GM21526 (cell line): ENCODE data around the gene SLC25A23.
"Not testable (repeated sequence)": the region's sequence is repeated elsewhere in the genome, so short reads cannot be mapped to it uniquely, and the experiment has no call there.

Experiments
- ATAC-seq: cut with Tn5 transposase; IDR thresholded peaks from one replicate; pipeline ENCODE4 v1.9.1; 2021; ENCODE audit warnings: moderate library complexity; ENCODE audit not compliant: unreplicated experiment, low FRiP score

Gene SLC25A23

DNA sequence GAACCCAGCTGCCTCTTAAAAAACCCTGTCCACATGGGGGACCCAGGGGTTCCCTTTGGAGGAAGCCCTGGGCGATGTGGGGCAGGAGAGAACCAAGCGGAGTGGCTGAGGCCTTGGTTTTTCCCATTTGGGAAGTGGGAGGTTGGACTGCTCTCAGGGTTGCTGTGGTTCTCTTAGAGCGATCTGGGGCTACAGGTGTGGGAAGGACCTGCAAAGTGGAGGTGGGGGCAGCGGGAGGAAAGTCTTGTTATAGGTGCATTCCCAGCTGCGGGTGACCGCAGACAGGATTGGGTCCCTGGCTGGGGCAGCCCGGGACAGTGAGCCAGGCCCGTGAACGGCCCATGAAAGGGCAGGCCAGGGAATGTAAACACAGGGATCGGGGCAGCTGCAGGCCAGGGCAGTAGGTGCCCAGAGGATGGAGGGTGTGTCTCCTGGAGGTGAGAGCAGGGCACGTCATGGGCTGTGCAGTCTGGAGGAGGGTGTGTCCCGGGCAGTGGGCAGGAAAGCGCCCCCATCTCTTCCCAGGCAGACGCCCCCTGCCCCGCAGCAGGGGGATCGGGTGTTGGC lies 814 bp downstream of the SLC25A23 start:
- no peak for ATAC-seq

DNA sequence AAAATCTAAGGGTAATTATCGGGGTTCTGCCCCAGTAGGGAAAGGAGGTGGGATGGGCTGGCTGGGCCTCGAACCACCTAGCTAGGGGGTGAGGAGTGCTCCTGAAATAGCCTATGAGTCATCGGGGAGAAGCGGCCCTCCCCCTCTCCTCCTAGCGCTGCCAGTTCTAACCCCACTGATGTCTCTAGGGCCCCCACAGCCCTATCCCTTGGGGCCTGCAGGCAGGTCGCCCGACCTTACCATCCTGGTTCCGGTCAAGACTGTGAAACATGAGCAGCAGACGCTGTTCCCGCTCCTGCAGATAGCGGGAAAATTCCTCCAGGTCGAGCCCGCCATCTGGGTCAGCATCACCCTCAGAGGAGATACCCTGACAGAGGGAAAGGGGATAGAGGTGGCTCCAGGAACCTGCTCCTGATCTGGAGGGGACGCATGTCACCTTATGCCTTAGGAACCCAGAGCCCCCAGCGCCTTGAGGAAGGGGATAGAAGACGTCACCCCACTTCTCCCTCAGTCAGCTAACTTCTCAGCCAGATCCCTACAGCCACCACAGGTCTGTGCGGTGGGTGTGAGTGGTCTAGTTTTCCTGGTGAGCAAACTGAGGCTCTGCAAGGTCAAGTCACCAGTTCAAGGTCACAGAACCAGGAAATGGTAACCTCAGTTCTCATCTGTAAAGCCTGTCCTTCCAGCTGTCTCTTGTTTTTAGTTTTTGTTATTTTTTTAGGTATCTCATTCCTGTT lies 1.5 kb downstream of the SLC25A23 start:
- ATAC-seq = no peak

DNA sequence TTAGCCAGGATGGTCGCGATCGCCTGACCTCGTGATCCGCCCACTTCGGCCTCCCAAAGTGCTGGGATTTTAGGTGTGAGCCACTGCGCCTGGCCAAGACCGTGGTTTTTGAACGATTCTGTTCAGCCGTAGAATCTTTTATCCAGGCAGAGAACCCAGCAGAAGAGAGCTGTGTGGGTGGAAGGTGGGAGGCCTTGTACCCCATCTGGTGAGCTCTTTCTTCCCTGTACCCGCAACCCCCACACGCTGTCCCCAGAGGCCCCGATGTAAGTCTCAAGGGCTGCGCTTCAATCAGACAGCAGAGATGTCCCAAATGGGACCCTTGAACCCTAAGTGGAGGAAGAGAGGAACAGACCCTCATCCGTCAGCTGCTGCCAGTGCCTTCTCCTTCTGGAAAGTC lies 3.7 kb downstream of the SLC25A23 start:
- no peak for ATAC-seq

- ATAC-seq = no peak
Measured at GRCh38 chr19:6453951-6454565, 5.5 kb downstream of the SLC25A23 start.

DNA sequence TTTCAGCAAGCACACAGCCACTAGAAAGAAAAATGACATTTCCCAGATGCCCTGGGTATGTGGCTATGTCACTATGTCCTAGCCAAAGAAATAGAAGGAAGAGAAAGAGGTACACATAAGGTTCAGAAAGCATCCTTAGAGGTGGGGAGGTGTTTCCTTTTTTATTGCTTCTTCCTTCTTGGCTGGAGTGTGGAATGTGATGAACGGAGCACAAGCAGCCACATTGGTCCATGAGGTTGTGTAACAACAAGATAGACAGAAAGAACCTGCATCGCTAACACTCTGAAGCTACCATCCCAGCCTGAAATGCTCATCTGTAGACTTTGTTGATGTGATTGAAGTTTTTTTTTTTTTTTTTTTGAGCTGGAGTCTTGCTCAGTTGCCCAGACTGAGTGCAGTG lies 6.7 kb downstream of the SLC25A23 start:
- no peak for ATAC-seq

- no peak for ATAC-seq
Measured at GRCh38 chr19:6452223-6452614, 7.4 kb downstream of the SLC25A23 start.

DNA sequence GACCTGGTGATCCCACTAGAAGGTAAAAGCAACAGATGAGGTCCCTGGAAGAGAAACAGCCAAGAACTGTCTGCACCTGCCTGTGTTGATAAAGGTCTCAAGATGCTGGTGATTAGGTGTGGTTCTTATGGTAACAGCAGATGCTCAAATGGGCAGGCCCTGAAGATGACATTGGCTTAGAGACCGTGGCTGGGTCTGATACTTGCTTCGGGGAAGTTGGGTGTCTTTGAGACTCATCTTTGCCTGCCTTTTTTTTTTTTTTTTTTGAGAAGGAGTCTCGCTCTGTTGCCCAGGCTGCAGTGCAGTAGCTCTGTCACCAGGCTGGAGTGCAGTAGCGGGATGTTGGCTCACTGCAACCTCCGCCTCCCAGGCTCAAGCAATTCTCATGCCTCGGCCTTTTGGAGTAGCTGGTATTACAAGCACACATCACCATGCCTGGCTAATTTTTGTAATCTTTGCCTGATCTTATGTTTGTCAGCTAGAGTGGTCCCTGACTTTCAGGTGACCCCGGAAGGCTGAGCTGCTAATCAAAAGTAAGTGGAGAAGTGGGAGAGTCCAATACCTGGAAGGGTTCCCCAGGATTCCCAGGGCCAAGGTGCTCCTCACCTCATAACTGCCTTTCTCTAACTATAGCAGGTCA lies 7.9 kb downstream of the SLC25A23 start:
- ATAC-seq = no peak

DNA sequence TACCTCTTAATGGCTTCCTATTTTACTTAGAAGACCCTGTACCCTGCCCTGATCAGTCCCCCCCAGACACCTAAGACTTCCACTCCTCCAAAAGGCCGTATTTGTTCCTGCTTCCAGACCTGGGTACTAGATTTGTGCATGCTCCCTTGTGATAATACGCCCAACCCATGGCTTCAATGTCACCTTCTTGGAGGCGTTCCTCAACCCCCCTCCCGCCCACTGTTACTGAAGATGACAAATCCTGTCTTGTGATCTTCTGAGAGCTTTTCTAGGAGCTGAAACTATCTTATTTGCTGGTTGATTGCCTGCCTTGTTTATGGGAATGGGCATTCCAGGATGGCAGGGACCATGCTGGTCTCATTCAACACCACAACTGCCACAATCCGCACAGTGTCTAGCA lies 9.4 kb downstream of the SLC25A23 start:
- ATAC-seq = no peak

DNA sequence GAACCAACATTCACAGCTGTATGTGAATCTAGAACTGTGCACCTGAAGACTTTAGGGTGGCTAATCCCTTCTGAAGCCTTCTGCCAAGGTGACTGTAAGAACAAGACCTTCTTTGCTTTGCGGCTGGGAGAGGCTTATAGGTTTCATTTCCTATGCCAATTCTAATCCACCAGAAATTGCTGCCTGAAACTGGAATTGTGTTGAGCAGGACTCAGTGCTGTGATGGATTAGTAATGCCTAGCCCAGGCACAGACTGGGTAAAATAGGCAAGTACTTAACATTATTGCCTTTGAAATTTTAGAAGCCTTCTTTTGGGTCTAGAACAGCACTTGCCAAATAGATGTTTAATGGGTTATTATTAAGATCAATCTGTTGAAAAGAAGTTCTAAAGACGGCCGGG lies 11.5 kb downstream of the SLC25A23 start:
- no peak for ATAC-seq

DNA sequence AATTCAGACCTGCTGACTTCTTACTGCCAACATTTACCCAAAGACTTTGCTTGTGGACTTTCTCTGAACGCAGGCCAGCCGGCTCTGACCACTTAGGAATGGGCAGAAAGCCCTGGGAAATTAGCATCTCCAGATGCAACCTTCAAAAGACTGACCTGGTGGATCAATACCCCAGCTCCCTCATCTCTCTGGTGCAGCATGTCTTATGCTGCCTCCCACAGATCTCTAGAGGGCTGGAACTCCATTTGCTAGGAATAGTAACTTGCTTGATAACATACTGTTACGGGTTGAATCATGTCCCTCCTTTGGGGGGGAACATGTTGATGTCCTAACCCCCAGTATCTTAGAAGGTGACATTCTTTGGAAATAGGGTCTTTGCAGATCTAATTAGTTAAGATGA lies 13.1 kb downstream of the SLC25A23 start:
- no peak for ATAC-seq

- no peak for ATAC-seq
Measured at GRCh38 chr19:6443986-6444385, 15.6 kb downstream of the SLC25A23 start.

- no peak for ATAC-seq
Measured at GRCh38 chr19:6442087-6442688, 17.4 kb downstream of the SLC25A23 start.

- ATAC-seq = no peak
Measured at GRCh38 chr19:6440905-6441304, 18.7 kb downstream of the SLC25A23 start.

DNA sequence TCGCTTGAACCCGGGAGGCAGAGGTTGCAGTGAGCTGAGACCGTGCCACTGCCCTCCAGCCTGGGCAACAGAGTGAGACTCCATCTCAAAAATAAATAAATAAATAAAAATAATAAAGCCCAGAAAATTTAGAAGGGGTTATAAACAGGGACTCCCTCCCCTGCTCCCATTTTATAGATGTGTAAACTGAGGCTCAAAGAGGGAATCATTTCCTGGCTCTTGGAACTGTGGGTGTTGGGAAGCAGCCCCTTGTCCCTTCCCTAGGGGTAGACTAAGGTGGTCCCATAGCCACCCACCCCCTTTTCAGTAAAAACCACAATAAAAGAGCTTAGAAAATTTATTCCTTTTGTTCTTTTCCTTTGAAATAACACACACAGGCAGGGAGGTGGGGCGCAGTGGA lies 19.8 kb downstream of the SLC25A23 start:
- ATAC-seq = no peak

DNA sequence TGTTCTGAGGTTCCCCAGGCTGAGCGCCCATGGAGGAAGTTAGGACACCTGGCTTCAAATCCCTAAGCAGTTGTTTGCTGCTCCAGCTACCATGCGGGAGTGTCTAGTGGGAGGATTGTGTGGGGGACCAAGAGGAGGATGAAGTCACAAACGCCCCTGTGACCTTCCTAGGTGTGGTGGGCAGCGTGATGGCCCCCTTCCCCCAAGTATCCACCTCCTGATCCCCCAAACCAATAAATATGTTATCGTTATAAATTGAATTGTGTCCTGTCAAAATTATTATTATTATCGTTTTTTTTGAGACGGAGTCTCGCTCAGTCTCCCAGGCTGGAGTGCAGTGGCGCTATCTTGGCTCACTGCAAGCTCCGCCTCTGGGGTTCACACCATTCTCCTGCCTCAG lies 25.9 kb downstream of the SLC25A23 start, which contains the start of gene SLC25A41:
Gene SLC25A41, minus strand, starts transcription at position 101 of the 400 bp plus-strand sequence. Its CDS starts 70 bp downstream, at position 31.
- ATAC-seq = no peak

DNA sequence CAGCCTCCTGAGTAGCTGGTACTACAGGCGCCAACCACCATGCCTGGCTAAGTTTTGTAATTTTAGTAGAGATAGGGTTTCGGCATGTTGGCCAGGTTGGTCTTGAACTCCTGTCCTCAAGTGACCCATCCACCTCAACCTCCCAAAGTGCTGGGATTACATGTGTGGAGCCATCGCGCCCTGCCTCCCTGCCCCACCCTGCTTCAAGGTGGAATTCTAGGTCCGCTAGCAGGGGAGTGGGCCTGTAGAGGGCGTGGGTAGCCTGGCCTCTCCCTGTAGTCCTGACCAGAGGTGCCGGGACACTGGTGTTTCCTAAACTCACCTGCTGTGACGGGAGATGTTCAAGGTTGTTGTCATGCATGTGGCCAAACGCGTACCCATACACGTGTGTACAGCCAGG lies 26.4 kb downstream of the SLC25A23 start:
- no peak for ATAC-seq

DNA sequence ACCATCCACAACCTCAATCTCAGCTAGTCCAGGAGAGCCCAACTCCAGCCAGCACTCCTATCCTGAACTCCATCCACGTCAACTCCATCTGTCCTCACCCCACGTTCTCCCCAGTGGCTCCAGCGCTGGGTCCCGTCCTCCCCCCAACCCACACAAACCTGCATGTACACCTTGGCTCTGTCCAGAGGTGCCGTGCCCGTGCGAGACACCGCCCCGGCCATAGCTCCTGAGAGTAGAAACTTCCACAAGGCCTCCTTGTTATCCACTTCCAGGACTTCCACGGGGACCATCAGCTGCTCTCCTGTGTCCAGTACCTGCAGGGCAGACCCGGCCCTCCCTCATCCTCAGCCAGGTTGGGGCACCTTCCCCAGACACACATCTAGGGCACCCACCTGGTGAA lies 27.7 kb downstream of the SLC25A23 start:
- no peak for ATAC-seq

GRCh38 chr19:6429419-6430221 lies 30.0 kb downstream of the SLC25A23 start:
- no peak for ATAC-seq

GRCh38 chr19:6428692-6429418 lies 30.7 kb downstream of the SLC25A23 start:
- not testable (repeated sequence) for ATAC-seq

GRCh38 chr19:6427131-6427530 lies 32.5 kb downstream of the SLC25A23 start:
- no peak for ATAC-seq
